ENCODE data around the gene PITPNC1. TPM values are rescaled to one million over a fixed set of nuclear protein-coding genes. Genes with fewer than 3 reads are reported as not detected.
A peak's percentile ranks its signal among the peaks of the same experiment; 100 is the strongest.

The PITPNC1 gene
- total RNA-seq, 4 donors from 2014 or later = 4.1 to 45.1 (median 8.7) TPM

GRCh38 chr17:67713169-67713568 is 336.1 kb downstream of the PITPNC1 start:
- Histone ChIP-seq H3K27me3 (no peaks in the 10 kb centered on the region), H3K9me3 (no peaks in the 10 kb centered on the region), H3K4me1 (no peaks in the 10 kb centered on the region), H3K36me3 (no peaks in the 10 kb centered on the region), H3K4me3 (no peak overlapping the region), H3K27ac (no peak overlapping the region)
- intact Hi-C loops (cut with DNase I; ENCODE audit: low total_unique reads) = loop anchor here (10.0 kb wide), 1 partner anchor 112 kb away; the partner anchor contains the start of gene BPTF
- TF ChIP-seq, protein P1, sequence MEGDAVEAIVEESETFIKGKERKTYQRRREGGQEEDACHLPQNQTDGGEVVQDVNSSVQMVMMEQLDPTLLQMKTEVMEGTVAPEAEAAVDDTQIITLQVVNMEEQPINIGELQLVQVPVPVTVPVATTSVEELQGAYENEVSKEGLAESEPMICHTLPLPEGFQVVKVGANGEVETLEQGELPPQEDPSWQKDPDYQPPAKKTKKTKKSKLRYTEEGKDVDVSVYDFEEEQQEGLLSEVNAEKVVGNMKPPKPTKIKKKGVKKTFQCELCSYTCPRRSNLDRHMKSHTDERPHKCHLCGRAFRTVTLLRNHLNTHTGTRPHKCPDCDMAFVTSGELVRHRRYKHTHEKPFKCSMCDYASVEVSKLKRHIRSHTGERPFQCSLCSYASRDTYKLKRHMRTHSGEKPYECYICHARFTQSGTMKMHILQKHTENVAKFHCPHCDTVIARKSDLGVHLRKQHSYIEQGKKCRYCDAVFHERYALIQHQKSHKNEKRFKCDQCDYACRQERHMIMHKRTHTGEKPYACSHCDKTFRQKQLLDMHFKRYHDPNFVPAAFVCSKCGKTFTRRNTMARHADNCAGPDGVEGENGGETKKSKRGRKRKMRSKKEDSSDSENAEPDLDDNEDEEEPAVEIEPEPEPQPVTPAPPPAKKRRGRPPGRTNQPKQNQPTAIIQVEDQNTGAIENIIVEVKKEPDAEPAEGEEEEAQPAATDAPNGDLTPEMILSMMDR (IDR thresholded peaks at IDR 0.05) = no peak
- no peak for TF ChIP-seq POLR2A (IDR thresholded peaks at IDR 0.05)
- no peak for DNase-seq

GRCh38 chr17:67716405-67716798 is 339.3 kb downstream of the PITPNC1 start:
- no peaks in the 10 kb centered on the region for H3K36me3 ChIP-seq
- no peaks in the 10 kb centered on the region for H3K27me3 ChIP-seq
- TF ChIP-seq, protein P1 (IDR thresholded peaks at IDR 0.05) = no peak
- no peak for TF ChIP-seq POLR2A (IDR thresholded peaks at IDR 0.05)
- H3K9me3 ChIP-seq = no peaks in the 10 kb centered on the region
- H3K4me1 ChIP-seq = peaks cover 8 to 10% of the 10 kb centered on the region in 2 donors
- no peak overlapping the region for H3K27ac ChIP-seq
- intact Hi-C loops (cut with DNase I; ENCODE audit: low total_unique reads) = loop anchor here (10.0 kb wide), 1 partner anchor 108 kb away; the partner anchor contains the start of gene BPTF
- no peak overlapping the region for H3K4me3 ChIP-seq
- no peak for DNase-seq

GRCh38 chr17:67717192-67717623 is 340.1 kb downstream of the PITPNC1 start:
- peak overlapping the region; percentile 67 to 82 for H3K4me3 ChIP-seq
- no peak for DNase-seq
- peaks cover 8 to 10% of the 10 kb centered on the region in 2 donors for H3K4me1 ChIP-seq
- H3K36me3 ChIP-seq = no peaks in the 10 kb centered on the region
- no peak for TF ChIP-seq POLR2A (IDR thresholded peaks at IDR 0.05)
- TF ChIP-seq, protein P1 (IDR thresholded peaks at IDR 0.05) = no peak
- no peaks in the 10 kb centered on the region for H3K9me3 ChIP-seq
- peak overlapping the region; percentile 81 to 84 for H3K27ac ChIP-seq
- intact Hi-C loops (cut with DNase I; ENCODE audit: low total_unique reads) = loop anchor here (10.0 kb wide), 1 partner anchor 108 kb away; the partner anchor contains the start of gene BPTF
- H3K27me3 ChIP-seq = no peaks in the 10 kb centered on the region

DNA sequence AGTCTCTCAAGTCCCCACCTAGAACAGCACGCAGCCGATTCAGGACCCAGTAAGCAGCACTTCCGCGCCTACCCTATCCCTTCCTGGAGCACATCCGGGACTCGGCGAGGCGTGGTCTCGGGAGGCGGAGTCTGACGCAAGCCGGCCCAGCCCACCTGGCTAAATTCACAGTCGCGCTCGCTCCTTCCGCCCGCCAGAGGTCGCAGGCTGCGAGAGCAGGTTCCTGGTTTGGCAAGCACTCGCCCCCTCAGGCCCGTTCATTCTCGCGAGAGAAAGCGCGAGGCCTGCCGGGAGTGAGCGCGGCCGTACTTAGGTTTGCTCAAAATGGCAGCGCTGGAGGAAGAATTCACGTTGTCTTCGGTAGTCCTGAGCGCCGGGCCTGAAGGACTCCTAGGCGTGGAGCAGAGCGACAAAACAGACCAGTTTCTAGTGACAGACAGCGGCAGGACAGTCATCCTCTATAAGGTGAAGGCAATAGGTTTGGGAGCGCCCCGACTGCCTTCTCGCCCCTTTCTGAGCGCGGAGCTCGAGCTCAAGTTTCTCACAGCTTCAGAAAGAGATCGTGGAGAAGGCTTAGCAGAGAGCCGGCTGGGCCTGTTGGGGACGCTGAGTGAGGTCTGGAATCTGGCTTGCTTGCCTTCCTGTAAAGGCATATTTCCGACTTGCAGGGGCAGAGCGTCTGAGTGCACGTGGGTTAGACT is 340.7 kb downstream of the PITPNC1 start, which contains the start of gene NOL11:
NOL11 (plus strand) TSS at position 313 of the 701 bp plus-strand sequence; CDS start at position 325, 12 bp downstream.
- no peaks in the 10 kb centered on the region for H3K36me3 ChIP-seq
- DNase-seq = peak; percentile 98 to 99
- TF ChIP-seq, protein P1 (IDR thresholded peaks at IDR 0.05) = peak; percentile 91 to 98 (median 96)
- peak; percentile 77 for TF ChIP-seq POLR2A (IDR thresholded peaks at IDR 0.05)
- peak within 1 kb of the TSS; percentile 67 to 82 for H3K4me3 ChIP-seq
- H3K27ac ChIP-seq = peak within 1 kb of the TSS; percentile 81 to 88
- H3K4me1 ChIP-seq = peaks cover 8 to 10% of the 10 kb centered on the region in 2 donors
- no peaks in the 10 kb centered on the region for H3K9me3 ChIP-seq
- H3K27me3 ChIP-seq = no peaks in the 10 kb centered on the region
- intact Hi-C loops (cut with DNase I; ENCODE audit: low total_unique reads) = loop anchor here (10.0 kb wide), 1 partner anchor 107 kb away; the partner anchor contains the start of gene BPTF

All from uterus (tissue), 4 donors.